Mucosa of gallbladder (tissue), 1 donor: ENCODE results near the gene RTL1. TPM values are rescaled to one million over a fixed set of nuclear protein-coding genes. Genes with fewer than 3 reads are reported as not detected.

Experiments used
- DNase-seq: peaks from one replicate; pipeline ENCODE4 v3.0.0-alpha.2; 2020; ENCODE audit warnings: low spot score
- total RNA-seq: library from RNA; stranded (reverse); gene quantifications from one replicate; pipeline ENCODE4 v1.2.1, GENCODE V29; 2021
- donor health status: DM: no; HTN: no; CAD: no.

Gene RTL1
- total RNA-seq, 1 donor from 2014 or later: 0.09 TPM

DNA sequence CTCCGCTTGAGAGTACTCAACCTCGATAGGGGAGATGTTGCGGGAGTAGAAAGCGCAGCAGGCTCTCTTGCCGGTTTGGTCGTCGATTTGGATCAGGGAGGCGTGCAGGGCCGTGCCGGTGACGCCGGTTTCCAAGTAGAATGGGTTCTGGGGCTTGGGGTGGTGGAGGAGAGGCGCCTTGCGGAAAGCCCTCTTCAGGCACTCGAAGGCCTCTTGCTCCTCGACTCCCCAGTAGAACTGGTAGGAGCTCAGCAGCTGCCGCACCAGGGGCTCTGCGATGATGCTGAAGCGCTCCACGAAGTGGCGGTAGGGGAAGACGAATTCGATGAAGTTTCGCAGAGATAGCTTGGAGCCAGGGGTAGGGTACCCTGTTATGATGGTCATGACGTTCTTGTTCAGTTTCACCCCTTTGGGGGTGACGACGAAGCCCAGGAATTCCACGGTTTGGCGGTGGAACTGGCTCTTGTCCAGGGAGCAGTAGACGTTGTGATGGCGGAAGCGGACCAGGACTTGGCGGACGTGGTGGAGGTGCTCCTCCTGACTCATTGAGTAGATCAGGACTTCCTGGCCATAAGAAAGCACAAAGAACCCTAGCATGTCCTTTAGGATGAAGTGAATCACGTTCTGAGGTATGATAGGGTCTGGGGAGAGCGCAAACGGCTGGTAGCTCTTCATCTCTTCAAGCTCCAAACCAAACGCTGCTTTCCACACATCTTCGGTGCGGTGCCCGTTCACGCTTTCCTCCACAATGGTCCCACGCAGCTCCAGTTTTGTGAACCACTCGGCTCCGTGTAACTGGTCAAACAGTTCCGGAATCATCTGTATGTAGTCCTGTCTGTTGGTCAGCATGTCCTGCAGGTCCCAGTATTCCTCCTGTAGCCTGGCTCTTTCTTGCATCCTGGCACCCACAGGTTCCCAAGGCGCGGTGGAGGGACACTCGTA lies 21.2 kb downstream of the RTL1 start:
- DNase-seq: no peak

- no peak for DNase-seq
Measured at GRCh38 chr14:100881211-100882025, 22.1 kb downstream of the RTL1 start.

GRCh38 chr14:100880271-100881101 lies 23.0 kb downstream of the RTL1 start:
- DNase-seq: no peak

- no peak for DNase-seq
Measured at GRCh38 chr14:100879782-100880181, 23.7 kb downstream of the RTL1 start.

DNA sequence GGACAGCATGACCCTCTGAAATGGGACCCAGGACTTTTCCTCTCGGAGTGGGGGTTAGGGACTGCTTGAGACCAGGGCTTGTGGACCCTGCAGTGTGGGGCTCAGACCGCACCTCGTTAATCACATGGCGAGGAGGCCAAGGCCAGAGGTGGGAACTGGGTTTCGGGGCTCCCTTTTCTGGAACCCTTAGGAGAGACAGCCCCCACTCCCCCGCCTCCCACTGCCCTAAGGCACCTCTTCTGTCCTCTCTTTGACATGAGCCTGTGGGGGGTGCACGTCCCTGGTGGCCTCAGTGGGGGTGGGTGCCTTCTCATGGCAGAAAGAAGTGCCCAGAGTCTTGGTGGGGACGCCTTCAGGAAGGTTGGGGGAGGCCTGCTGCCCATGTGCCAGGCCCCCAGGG lies 24.3 kb downstream of the RTL1 start:
- DNase-seq: no peak

DNA sequence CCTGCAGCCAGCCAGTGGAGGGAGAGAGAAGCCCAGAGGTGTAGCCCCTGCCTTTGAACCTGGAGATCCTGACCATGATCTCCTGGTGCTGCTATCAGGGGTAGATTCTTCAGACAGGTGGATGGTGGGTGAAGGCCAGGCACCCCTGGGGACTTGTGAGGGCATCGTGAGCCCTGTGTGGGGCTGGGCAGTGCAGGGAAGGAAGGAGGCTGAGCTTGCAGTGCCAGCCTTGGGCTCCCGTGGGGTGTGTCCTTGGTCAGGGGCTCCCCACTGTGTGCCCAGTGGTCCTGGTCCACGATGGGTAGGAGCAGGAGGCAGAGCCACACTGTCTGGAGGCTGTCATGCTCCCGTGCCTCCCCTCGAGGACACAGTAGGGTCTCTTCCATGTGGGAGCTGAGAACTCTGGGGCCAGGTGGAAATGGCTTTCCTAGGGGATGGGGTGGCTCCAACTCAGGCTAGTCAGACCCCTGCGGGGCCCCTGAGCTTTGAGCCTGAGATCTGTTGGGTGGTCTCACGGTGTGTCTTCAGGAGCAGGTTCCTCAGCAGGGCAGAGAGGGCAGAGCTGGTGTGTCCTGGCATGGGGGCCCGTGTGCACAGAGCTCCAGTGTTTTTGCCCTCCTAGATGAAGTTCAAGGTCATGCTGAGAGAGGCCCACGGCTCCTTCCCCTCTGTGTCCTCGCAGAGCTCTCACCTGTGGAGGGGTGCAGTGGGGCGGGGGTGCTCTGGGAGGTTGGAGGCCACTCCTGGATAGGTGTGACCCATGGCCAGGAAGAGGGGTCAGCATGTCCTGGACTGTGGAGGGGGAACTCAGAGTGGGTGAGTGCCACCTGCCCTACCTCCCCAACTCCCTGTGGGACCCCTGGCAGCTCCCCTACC lies 25.0 kb downstream of the RTL1 start:
- DNase-seq: no peak

DNA sequence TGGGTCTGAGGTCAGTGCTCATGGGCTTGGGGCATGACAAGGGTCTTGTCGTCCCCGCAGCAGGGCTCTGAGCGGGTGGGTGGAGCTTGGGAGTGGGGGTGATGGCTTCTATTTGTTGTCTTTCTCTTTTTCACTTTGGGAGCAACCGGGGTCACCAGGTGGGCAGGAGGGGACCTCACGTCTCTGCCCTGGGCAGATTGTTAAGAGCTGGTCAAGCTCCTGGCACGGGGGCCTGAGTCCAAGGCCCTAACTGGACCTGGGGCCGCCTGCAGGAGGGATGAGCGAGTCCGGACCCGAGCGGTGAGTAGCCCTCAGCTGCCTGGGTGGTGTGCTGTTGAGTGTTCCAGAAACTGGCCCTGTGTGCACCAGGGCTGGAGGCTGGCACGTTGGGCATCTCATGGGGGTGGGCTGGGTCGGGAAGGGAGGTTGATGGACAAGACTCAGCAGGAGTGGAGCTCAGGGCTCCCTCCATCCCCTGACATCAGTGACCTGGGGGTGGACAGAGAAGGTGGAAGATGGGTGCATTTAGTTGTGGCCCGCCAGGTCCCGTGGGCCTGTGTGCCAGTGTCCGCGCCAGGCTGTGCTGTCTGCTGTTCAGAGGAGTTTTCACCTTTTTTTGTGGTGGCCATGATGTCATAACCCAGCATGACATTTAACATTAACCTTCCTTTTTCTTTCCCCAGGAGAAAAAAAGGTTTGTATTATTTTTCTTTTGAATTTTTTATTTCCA lies 27.5 kb downstream of the RTL1 start:
- no peak for DNase-seq

GRCh38 chr14:100875126-100875525 lies 28.4 kb downstream of the RTL1 start:
- no peak for DNase-seq

DNA sequence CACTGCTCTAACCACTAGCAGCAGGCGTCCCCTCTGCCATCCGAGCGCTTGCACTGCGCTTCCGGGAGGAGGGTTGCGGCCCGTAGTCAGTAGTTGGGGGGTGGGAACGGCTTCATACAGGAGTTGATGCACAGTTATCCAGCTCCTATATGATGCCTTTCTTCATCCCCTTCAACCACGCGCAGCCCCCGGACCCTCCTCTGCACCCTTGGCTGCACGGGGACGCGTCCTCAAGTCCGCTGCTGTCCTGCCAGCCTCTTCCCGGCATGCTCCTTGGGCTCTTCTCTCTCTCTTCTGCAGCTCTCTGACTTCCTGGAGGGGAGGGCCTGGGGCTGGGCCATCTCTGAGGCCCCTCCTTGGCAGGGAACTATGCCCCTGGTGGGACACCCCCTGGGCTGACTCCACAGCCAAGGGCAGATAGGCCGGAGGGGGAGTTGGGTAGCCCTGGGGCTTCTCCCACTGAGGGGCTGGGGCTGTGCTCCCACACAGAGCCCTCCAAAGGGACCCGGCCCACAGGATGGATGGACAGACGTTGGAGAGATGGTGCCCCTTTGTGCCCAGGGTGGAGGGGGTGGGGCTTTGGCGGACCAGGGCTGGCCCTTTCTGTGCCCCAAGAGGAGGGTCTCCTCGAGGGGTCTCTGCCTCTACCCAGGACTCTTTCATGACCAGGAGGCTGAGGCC lies 29.0 kb downstream of the RTL1 start:
- no peak for DNase-seq

DNA sequence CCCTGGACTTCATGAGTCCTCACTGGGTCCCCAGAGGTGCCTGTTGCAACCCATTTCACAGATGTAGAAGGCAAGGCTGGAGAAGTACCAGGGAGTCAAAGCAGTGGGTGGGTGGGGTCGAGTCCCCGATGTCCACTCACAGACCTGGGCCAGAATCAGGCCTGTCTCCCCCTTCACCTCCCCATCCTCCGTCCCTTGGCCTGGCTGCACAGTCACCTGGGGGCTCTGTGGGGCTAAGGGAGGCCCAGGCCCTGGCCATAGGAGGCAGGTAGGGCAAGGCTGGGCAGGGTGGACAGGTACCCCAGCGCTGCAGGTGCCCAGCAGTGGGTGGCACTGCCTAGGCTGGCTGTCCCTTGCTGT lies 29.5 kb downstream of the RTL1 start:
- no peak for DNase-seq

DNA sequence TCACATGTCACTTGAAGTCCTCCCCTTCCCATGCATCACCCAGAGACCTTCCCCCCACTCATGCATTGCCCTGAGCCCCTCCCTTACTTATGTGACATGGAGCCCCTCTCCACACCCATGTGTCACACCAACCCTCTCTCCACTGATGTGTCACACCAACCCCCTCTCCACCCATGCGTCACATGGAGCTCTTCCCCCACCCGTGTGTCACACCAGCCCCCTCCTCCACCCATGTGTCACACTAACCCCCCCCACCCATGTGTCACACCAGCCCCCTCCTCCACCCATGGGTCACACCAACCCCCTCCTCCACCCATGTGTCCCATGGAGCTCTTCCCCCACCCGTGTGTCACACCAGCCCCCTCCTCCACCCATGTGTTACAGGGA lies 30.4 kb downstream of the RTL1 start:
- no peak for DNase-seq

DNA sequence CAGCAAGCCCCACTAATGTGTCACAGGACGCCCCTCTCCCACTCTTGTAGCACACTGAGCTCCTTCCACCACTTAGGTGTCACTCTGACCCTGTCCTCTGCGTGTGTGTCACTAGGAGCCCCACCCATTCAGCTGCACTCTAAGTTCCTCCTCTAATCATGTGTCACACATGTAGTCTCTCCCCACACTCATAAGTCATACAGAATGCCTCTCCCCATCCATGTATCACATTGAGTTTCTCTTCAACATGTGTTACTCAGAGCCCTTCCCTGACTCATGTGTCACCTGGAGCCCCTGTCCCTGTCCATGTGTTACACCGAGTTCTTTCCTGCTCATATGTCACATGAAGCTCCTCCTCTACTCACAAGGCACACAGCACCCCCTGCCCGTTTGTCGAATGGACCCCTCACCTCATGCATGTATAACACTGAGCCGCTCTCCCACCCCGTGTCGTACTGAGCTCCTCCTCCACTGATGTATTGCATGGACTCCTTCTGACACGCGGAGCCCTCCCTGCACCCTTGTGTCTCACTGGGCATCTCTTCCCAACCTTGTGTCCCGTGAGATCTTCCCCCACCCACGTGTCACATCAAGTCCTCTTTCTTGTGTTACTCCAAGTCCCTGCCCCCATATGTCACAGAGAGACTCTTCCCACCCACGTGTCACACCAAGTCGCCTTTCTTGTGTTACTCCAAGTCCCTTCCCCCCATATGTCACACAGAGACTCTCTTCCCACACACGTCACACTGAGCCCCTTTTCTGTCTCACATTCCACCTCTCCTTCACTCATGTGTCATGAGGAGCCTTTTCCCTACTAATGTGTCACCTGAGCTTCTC lies 31.0 kb downstream of the RTL1 start:
- no peak for DNase-seq

- DNase-seq: no peak
Measured at GRCh38 chr14:100871234-100872186, 32.0 kb downstream of the RTL1 start.

- DNase-seq: no peak
Measured at GRCh38 chr14:100868621-100869370, 34.7 kb downstream of the RTL1 start.

GRCh38 chr14:100867631-100868315 lies 35.7 kb downstream of the RTL1 start:
- no peak for DNase-seq
